Nephron progenitor cell (in vitro differentiated cells): ENCODE measurements around the gene DHRS12.

Experiments
- DNase-seq: peaks from one replicate; pipeline ENCODE4 v3.0.0; 2021
- H3K27ac Mint-ChIP-seq: 2 replicates; pipeline ENCODE4 v1.8.0; 2021; ENCODE audit warnings: mild to moderate bottlenecking, moderate library complexity, mixed read lengths
- H3K27me3 Mint-ChIP-seq: 2 replicates; pipeline ENCODE4 v1.8.0; 2021; ENCODE audit warnings: mild to moderate bottlenecking, low read depth, mixed read lengths; ENCODE audit not compliant: poor library complexity
- H3K36me3 Mint-ChIP-seq: 2 replicates; pipeline ENCODE4 v1.8.0; 2021; ENCODE audit warnings: low read depth, mixed read lengths
- H3K4me1 Mint-ChIP-seq: 2 replicates; pipeline ENCODE4 v1.8.0; 2021; ENCODE audit warnings: mixed read lengths
- H3K4me3 Mint-ChIP-seq: 2 replicates; pipeline ENCODE4 v1.8.0; 2021; ENCODE audit warnings: mild to moderate bottlenecking, moderate library complexity, mixed read lengths
- H3K9me3 Mint-ChIP-seq: 2 replicates; pipeline ENCODE4 v1.8.0; 2021; ENCODE audit warnings: mild to moderate bottlenecking, moderate library complexity, mixed read lengths
- TF ChIP-seq, protein P1 (sequence below): fragments of 200-600 bp; sonication (generic); IDR thresholded peaks from 2 replicates; pipeline ENCODE4 v1.5.0; 2021; ENCODE audit warnings: antibody characterized with exemption

Gene DHRS12

DNA sequence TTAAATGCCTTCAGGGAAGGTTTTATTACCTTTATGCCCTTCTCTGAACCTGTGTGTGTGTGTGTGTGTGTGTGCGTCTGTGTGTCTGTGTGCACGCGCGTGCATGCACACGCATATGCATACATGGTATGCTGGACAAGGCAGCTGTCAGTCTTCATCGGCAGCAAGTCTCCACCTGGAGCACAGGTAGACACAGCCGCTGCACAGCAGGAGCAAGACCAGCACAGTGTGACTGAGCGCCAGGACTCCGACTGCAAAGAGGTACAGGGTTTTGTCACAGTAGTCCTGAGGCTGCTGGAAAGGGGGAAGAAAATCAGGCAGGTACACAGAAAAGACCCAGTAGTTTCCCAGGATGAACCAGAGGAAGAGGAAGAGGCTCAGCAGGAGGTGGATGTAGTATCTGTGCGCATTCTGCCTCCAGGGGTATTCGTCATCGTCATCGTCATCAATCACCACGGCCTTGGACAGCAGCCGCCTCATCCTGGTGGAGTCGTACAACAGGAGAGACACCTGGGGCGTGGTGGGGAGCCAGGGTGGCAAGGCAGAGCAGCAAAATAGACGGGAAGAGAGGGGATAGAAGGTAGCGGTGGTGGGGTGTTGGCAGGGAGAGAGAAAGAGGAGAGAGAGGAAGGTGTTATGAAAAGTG, 12.8 kb upstream of the DHRS12 start:
- DNase-seq, result no peak
- H3K27ac Mint-ChIP-seq, result no peak overlapping the region
- peaks cover 26% of the 10 kb centered on the region for H3K27me3 Mint-ChIP-seq
- H3K36me3 Mint-ChIP-seq, result no peaks in the 10 kb centered on the region
- peaks cover 33% of the 10 kb centered on the region for H3K4me1 Mint-ChIP-seq
- no peak overlapping the region for H3K4me3 Mint-ChIP-seq
- TF ChIP-seq, protein P1, sequence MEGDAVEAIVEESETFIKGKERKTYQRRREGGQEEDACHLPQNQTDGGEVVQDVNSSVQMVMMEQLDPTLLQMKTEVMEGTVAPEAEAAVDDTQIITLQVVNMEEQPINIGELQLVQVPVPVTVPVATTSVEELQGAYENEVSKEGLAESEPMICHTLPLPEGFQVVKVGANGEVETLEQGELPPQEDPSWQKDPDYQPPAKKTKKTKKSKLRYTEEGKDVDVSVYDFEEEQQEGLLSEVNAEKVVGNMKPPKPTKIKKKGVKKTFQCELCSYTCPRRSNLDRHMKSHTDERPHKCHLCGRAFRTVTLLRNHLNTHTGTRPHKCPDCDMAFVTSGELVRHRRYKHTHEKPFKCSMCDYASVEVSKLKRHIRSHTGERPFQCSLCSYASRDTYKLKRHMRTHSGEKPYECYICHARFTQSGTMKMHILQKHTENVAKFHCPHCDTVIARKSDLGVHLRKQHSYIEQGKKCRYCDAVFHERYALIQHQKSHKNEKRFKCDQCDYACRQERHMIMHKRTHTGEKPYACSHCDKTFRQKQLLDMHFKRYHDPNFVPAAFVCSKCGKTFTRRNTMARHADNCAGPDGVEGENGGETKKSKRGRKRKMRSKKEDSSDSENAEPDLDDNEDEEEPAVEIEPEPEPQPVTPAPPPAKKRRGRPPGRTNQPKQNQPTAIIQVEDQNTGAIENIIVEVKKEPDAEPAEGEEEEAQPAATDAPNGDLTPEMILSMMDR, result no peak
- H3K9me3 Mint-ChIP-seq, result no peaks in the 10 kb centered on the region

DNA sequence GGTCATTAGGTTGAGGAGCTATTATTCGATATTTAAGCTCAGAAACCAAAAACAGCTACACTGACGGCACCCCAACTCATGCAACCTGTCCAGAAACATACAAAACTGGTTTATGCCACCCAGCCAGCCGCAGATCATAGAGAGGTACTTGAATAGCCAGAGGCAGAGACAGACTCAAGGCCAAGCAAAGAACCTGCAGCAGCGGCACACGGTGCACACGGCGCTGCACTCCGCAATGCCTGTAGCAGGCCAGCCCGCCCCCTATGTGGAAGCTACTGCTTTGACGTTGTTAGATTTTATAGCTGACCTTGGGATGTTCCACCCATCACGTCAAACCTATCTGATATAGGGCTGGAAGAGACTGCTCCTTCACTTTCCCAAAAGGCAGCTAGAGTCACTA, 11.9 kb upstream of the DHRS12 start:
- no peak overlapping the region for H3K27ac Mint-ChIP-seq
- H3K9me3 Mint-ChIP-seq, result no peaks in the 10 kb centered on the region
- DNase-seq, result no peak
- no peaks in the 10 kb centered on the region for H3K36me3 Mint-ChIP-seq
- H3K27me3 Mint-ChIP-seq, result peaks cover 23% of the 10 kb centered on the region
- H3K4me3 Mint-ChIP-seq, result no peak overlapping the region
- H3K4me1 Mint-ChIP-seq, result peaks cover 38% of the 10 kb centered on the region
- TF ChIP-seq, protein P1, result no peak

DNA sequence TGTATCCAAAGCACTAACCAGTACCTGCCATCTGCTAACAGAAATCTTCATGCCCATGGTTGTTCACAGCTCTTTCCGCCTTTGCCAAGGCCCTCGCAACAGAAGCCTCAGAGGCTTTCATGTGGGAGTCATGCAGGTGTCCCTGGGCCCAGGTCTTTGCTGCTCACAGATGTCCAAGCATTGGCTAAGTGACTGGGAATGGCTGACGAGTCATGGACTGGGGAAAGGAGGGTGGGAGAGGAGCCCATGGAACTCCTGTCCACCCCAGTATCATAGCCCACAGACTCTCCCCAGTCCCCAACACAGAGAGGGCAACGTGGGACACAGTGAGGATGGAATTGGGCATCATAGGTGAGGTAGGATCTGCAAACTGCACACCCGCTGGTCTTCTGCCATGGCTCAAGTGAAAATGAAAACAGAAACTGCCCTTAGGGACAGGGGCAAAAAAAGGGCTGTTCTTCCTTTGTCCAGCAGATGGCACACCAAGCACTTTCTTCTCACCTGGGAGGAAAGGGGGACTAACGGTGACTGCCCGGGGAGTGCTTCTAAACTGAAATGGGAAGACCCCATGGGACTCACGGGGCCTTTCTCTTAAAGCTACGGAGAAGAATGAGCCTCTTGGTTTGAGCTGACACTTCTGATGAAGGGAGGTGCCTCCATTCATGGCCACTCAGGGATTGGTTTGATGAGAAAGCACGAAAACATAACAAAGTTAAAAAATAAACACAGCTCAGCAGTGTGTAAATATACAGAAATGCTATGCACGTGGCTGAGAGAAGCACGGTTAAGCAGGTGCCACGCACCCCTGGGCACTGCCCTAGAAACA, 11.1 kb upstream of the DHRS12 start:
- H3K27me3 Mint-ChIP-seq, result peaks cover 22% of the 10 kb centered on the region
- peak; percentile 71 for DNase-seq
- no peaks in the 10 kb centered on the region for H3K36me3 Mint-ChIP-seq
- no peak overlapping the region for H3K4me3 Mint-ChIP-seq
- H3K9me3 Mint-ChIP-seq, result no peaks in the 10 kb centered on the region
- no peak overlapping the region for H3K27ac Mint-ChIP-seq
- H3K4me1 Mint-ChIP-seq, result peaks cover 38% of the 10 kb centered on the region
- TF ChIP-seq, protein P1, result peak; percentile 71

DNA sequence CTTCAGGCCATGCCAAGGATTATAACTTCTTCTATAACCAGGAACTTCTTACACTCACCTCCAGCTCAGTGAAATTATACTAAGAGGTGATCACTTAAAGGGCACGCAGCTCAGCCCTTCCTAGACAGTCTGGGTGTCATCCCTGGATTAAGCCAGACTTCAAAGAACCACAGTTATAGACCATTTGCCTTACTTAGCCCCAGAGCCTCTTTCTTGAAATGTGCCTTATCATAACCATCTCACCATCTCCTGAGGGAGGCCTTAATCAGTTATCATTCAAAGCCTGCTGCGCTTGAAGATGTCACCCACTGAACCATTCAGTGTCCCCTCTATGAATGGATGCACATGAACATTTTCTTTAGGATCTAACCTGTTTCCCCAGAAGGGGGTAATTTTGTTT, 10.1 kb upstream of the DHRS12 start:
- H3K36me3 Mint-ChIP-seq, result no peaks in the 10 kb centered on the region
- no peak for DNase-seq
- H3K4me1 Mint-ChIP-seq, result peaks cover 34% of the 10 kb centered on the region

DNA sequence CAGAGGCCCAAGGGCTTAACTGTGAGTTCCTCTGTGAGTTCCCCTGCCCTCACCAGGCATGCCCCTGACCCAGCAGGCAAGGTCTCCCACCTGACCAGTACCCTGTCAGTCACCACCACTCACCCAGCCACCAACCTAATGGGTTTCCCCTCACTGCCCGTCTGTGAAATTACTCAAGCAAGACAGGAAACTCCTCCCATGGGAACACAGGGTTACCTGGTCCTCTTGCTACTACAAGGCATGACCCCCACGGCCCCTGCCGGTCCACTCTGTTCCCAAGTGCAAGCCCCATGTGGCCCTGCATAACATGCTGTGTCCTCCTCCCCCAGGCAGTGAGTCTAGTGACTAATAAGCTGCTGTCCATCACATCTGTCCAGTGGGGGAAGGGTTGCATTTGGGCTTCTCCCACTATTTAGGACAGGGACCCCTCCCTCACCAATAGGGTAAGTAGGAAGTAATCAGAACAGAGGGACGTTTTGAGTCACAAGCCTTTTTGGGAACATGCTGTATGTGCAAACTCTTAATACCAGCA, 8.0 kb upstream of the DHRS12 start:
- Mint-ChIP-seq H3K9me3 (no peaks in the 10 kb centered on the region), H3K27me3 (peaks cover 11% of the 10 kb centered on the region), H3K27ac (no peak overlapping the region), H3K4me3 (no peak overlapping the region), H3K4me1 (peaks cover 29% of the 10 kb centered on the region), H3K36me3 (no peaks in the 10 kb centered on the region)
- TF ChIP-seq, protein P1, result no peak
- DNase-seq, result no peak

More for the DNA sequence above, 10.1 kb upstream of the DHRS12 start:
- Mint-ChIP-seq H3K27me3 (peaks cover 17% of the 10 kb centered on the region), H3K27ac (no peak overlapping the region), H3K4me3 (no peak overlapping the region), H3K9me3 (no peaks in the 10 kb centered on the region)
- TF ChIP-seq, protein P1, result no peak
